Measurements from ENCODE around the gene GHSR. TPM values are rescaled to one million over a fixed set of nuclear protein-coding genes. Genes with fewer than 3 reads are reported as not detected.

GHSR gene
- total RNA-seq, 1 donor from 2014 or later, result not detected

- ChIA-PET POLR2A (no interaction called here), CTCF (interaction anchor here (1.3 to 2.9 kb wide), 2 partner anchors 14 to 120 kb away, joined by 6 to 15 read pairs; no protein-coding TSS in a partner anchor)
- no peak for DNase-seq
- Mint-ChIP-seq H3K27ac (no peak overlapping the region), H3K9me3 (peaks cover 4% of the 10 kb centered on the region), H3K36me3 (ENCODE audit: low read depth) (peaks cover 3% of the 10 kb centered on the region), H3K27me3 (peaks cover 8% of the 10 kb centered on the region), H3K4me3 (no peak overlapping the region), H3K4me1 (peaks cover 7% of the 10 kb centered on the region)
- ATAC-seq (ENCODE audit: low read depth), result no peak
- intact Hi-C loops (cut with micrococcal nuclease), result loop anchor here (5.0 kb wide), 2 partner anchors 828 to 1513 kb away; no protein-coding TSS in a partner anchor
- no peak for TF ChIP-seq CTCF (IDR thresholded peaks at IDR 0.05)
These were observed 27.4 kb upstream of the GHSR start for GRCh38 chr3:172475703-172476102.

GRCh38 chr3:172471903-172472302, 23.6 kb upstream of the GHSR start:
- Mint-ChIP-seq H3K27me3 (peaks cover 25% of the 10 kb centered on the region), H3K4me1 (peaks cover under 1% of the 10 kb centered on the region), H3K36me3 (ENCODE audit: low read depth) (no peaks in the 10 kb centered on the region), H3K9me3 (peaks cover 4% of the 10 kb centered on the region), H3K27ac (no peak overlapping the region), H3K4me3 (no peak overlapping the region)
- CTCF ChIA-PET, result interaction anchor here (2.3 kb wide), 1 partner anchor 11 kb away, joined by 5 read pairs; no protein-coding TSS in a partner anchor
- no peak for ATAC-seq (ENCODE audit: low read depth)
- no peak for TF ChIP-seq CTCF (IDR thresholded peaks at IDR 0.05)
- intact Hi-C loops (cut with micrococcal nuclease), result no loop called here
- POLR2A ChIA-PET, result no interaction called here
- DNase-seq, result no peak

GRCh38 chr3:172470588-172470987, 22.3 kb upstream of the GHSR start:
- POLR2A ChIA-PET, result no interaction called here
- Mint-ChIP-seq H3K4me3 (no peak overlapping the region), H3K36me3 (ENCODE audit: low read depth) (no peaks in the 10 kb centered on the region), H3K9me3 (peaks cover 4% of the 10 kb centered on the region), H3K27me3 (peaks cover 33% of the 10 kb centered on the region), H3K27ac (no peak overlapping the region), H3K4me1 (no peaks in the 10 kb centered on the region)
- no peak for TF ChIP-seq CTCF (IDR thresholded peaks at IDR 0.05)
- no peak for ATAC-seq (ENCODE audit: low read depth)
- DNase-seq, result no peak
- CTCF ChIA-PET, result interaction anchor here (2.3 kb wide), 1 partner anchor 9 kb away, joined by 5 read pairs; no protein-coding TSS in a partner anchor
- intact Hi-C loops (cut with micrococcal nuclease), result no loop called here

- H3K36me3 Mint-ChIP-seq (ENCODE audit: low read depth), result no peaks in the 10 kb centered on the region
- H3K4me3 Mint-ChIP-seq, result no peak overlapping the region
- CTCF ChIA-PET, result interaction anchor here (1.2 to 1.3 kb wide), 2 partner anchors 11 to 128 kb away, joined by 3 to 6 read pairs; no protein-coding TSS in a partner anchor
- POLR2A ChIA-PET, result no interaction called here
- no peak overlapping the region for H3K27ac Mint-ChIP-seq
- TF ChIP-seq CTCF (IDR thresholded peaks at IDR 0.05), result no peak
- H3K9me3 Mint-ChIP-seq, result peaks cover 4% of the 10 kb centered on the region
- DNase-seq, result no peak
- ATAC-seq (ENCODE audit: low read depth), result no peak
- peaks cover 34% of the 10 kb centered on the region for H3K27me3 Mint-ChIP-seq
- H3K4me1 Mint-ChIP-seq, result no peaks in the 10 kb centered on the region
- intact Hi-C loops (cut with micrococcal nuclease), result no loop called here
These were observed 19.0 kb upstream of the GHSR start for GRCh38 chr3:172467170-172467824.

GRCh38 chr3:172466553-172467130, 18.4 kb upstream of the GHSR start:
- Mint-ChIP-seq H3K9me3 (peaks cover 2% of the 10 kb centered on the region), H3K4me1 (no peaks in the 10 kb centered on the region), H3K27ac (no peak overlapping the region), H3K36me3 (ENCODE audit: low read depth) (no peaks in the 10 kb centered on the region), H3K27me3 (peaks cover 29% of the 10 kb centered on the region), H3K4me3 (no peak overlapping the region)
- DNase-seq, result no peak
- ATAC-seq (ENCODE audit: low read depth), result no peak
- no peak for TF ChIP-seq CTCF (IDR thresholded peaks at IDR 0.05)
- POLR2A ChIA-PET, result no interaction called here
- intact Hi-C loops (cut with micrococcal nuclease), result no loop called here
- CTCF ChIA-PET, result interaction anchor here (1.2 to 1.3 kb wide), 2 partner anchors 12 to 129 kb away, joined by 3 to 6 read pairs; no protein-coding TSS in a partner anchor
